Fibroblast of villous mesenchyme (primary cell): ENCODE data around the gene MAMLD1. TPM values are rescaled to one million over a fixed set of nuclear protein-coding genes. Genes with fewer than 3 reads are reported as not detected.

ENCODE experiments used
- DNase-seq: peaks from one replicate; pipeline ENCODE4 v3.0.0-alpha.2; 2010; ENCODE audit warnings: low read depth
- H3K4me3 ChIP-seq: 2 replicates; pipeline ENCODE4 v1.5.1; 2011; ENCODE audit warnings: low read depth, mild to moderate bottlenecking, low read length
- CTCF ChIP-seq: IDR thresholded peaks from 2 replicates; pipeline ENCODE4 v1.5.1; 2012; ENCODE audit warnings: low read depth, mild to moderate bottlenecking, low read length; ENCODE audit not compliant: insufficient read depth
- total RNA-seq: library from RNA; depleted of rRNA; stranded (reverse); fragments of >200 nt; gene quantifications from 2 replicates; pipeline ENCODE4 v1.2.3, GENCODE V29; 2012

The MAMLD1 gene
- total RNA-seq, 1 donor, result 0.86 TPM

- peak; percentile 73 for TF ChIP-seq CTCF
- no peak overlapping the region for H3K4me3 ChIP-seq
- DNase-seq, result peak; percentile 64
Measured at GRCh38 chrX:150486011-150486410, 122.9 kb downstream of the MAMLD1 start.

- TF ChIP-seq CTCF, result no peak
- no peak for DNase-seq
- H3K4me3 ChIP-seq, result no peak overlapping the region
Measured at GRCh38 chrX:150487369-150488094, 124.4 kb downstream of the MAMLD1 start.

- H3K4me3 ChIP-seq, result no peak overlapping the region
- DNase-seq, result no peak
- no peak for TF ChIP-seq CTCF
Measured at GRCh38 chrX:150489359-150490015, 126.4 kb downstream of the MAMLD1 start.

GRCh38 chrX:150495496-150495895, 132.4 kb downstream of the MAMLD1 start:
- H3K4me3 ChIP-seq, result no peak overlapping the region
- no peak for TF ChIP-seq CTCF
- DNase-seq, result no peak

- no peak overlapping the region for H3K4me3 ChIP-seq
- no peak for DNase-seq
- TF ChIP-seq CTCF, result no peak
Measured at GRCh38 chrX:150499240-150499639, 136.1 kb downstream of the MAMLD1 start.

GRCh38 chrX:150502091-150502490, 139.0 kb downstream of the MAMLD1 start:
- no peak overlapping the region for H3K4me3 ChIP-seq
- no peak for DNase-seq
- no peak for TF ChIP-seq CTCF
